CD14-positive monocyte (primary cell): ENCODE data around the gene TMEM87B. TPM values are rescaled to one million over a fixed set of nuclear protein-coding genes. Genes with fewer than 3 reads are reported as not detected.
"Not testable (repeated sequence)": the region's sequence is repeated elsewhere in the genome, so short reads cannot be mapped to it uniquely, and the experiment has no call there.

ENCODE experiments used
- DNase-seq, 3 donors: peaks; one replicate each; pipeline ENCODE4 v3.0.0-alpha.2; 2011 to 2022
- H2AFZ ChIP-seq: 2 replicates; pipeline ENCODE4 v1.6.0; 2012; ENCODE audit warnings: mild to moderate bottlenecking, low read depth, low read length, inconsistent platforms; ENCODE audit not compliant: insufficient read depth, poor library complexity, severe bottlenecking
- H3K27ac ChIP-seq, 2 donors: 1 replicate in 1 of 2; 2 replicates in 1 of 2; pipeline ENCODE4 v1.5.1; 2012 to 2013; ENCODE audit warnings: low read length in 2 of 2, control low read depth in 1 of 2, inconsistent platforms in 1 of 2, low read depth in 1 of 2, mild to moderate bottlenecking in 1 of 2
- H3K27me3 ChIP-seq, 2 donors: one replicate each; pipeline versions ENCODE4 v1.6.0 to v1.6.1; 2011 to 2013; ENCODE audit warnings: low read length in 2 of 2; ENCODE audit not compliant: control insufficient read depth in 2 of 2, insufficient read depth in 2 of 2
- H3K36me3 ChIP-seq, 2 donors: replicated peaks in 1 of 2; 1 replicate in 1 of 2; 2 replicates in 1 of 2; pipeline versions ENCODE4 v1.5.1 to v1.6.1; 2012 to 2013; ENCODE audit warnings: low read length in 2 of 2, control low read depth in 1 of 2, inconsistent platforms in 1 of 2, mild to moderate bottlenecking in 1 of 2; ENCODE audit not compliant: insufficient read depth in 2 of 2, control insufficient read depth in 1 of 2
- H3K4me1 ChIP-seq, 2 donors: 1 replicate in 1 of 2; 2 replicates in 1 of 2; pipeline versions ENCODE4 v1.5.1 to v1.6.1; 2012 to 2013; ENCODE audit warnings: low read length in 2 of 2, control low read depth in 1 of 2, inconsistent platforms in 1 of 2, mild to moderate bottlenecking in 1 of 2, moderate library complexity in 1 of 2; ENCODE audit not compliant: insufficient read depth in 2 of 2, control insufficient read depth in 1 of 2
- H3K4me2 ChIP-seq: replicated peaks from 2 replicates; pipeline ENCODE3; 2012; ENCODE audit warnings: low read length, moderate library complexity, mild to moderate bottlenecking; ENCODE audit not compliant: poor library complexity, severe bottlenecking; ENCODE audit errors: extremely low read depth
- H3K4me3 ChIP-seq, 3 experiments: fragments of 200-600 bp in 1 of 3; sonication (generic) in 1 of 3; replicated peaks in 1 of 3; 1 replicate in 2 of 3; 2 replicates in 1 of 3; pipeline ENCODE4 v1.5.1; 2011 to 2013; ENCODE audit warnings: low read length in 3 of 3, mild to moderate bottlenecking in 3 of 3, control low read depth in 2 of 3, low read depth in 2 of 3, inconsistent platforms in 1 of 3, moderate library complexity in 1 of 3
- H3K79me2 ChIP-seq: 2 replicates; pipeline ENCODE4 v1.6.0; 2012; ENCODE audit warnings: mild to moderate bottlenecking, control low read depth, inconsistent platforms, low read length, moderate library complexity; ENCODE audit not compliant: insufficient read depth
- H3K9ac ChIP-seq: 2 replicates; pipeline ENCODE4 v1.6.0; 2017; ENCODE audit warnings: low read length, mild to moderate bottlenecking; ENCODE audit not compliant: insufficient read depth, poor library complexity, severe bottlenecking
- H3K9me3 ChIP-seq, 2 donors: replicated peaks in 1 of 2; 1 replicate in 1 of 2; 2 replicates in 1 of 2; pipeline versions ENCODE4 v1.5.1 to v1.6.1; 2012 to 2013; ENCODE audit warnings: low read length in 2 of 2, control low read depth in 1 of 2; ENCODE audit not compliant: control insufficient read depth in 1 of 2, insufficient read depth in 1 of 2
- H4K20me1 ChIP-seq: 2 replicates; pipeline ENCODE4 v1.6.0; 2012; ENCODE audit warnings: mild to moderate bottlenecking, low read length, control low read depth, moderate library complexity; ENCODE audit not compliant: insufficient read depth
- H3K27ac Mint-ChIP-seq, 7 donors: one replicate each; pipeline ENCODE4 v1.8.0; 2020; ENCODE audit warnings: mild to moderate bottlenecking in 7 of 7, mixed read lengths in 7 of 7, moderate library complexity in 6 of 7, inconsistent platforms in 2 of 7
- H3K27me3 Mint-ChIP-seq, 3 donors: one replicate each; pipeline ENCODE4 v1.8.0; 2021 to 2022; ENCODE audit warnings: low read depth in 3 of 3, mild to moderate bottlenecking in 3 of 3, mixed read lengths in 3 of 3, moderate library complexity in 3 of 3, inconsistent platforms in 1 of 3
- H3K36me3 Mint-ChIP-seq, 2 donors: one replicate each; pipeline ENCODE4 v1.8.0; 2020; ENCODE audit warnings: mixed read lengths in 2 of 2, inconsistent platforms in 1 of 2, mild to moderate bottlenecking in 1 of 2
- H3K4me1 Mint-ChIP-seq: one replicate; pipeline ENCODE4 v1.8.0; 2020; ENCODE audit warnings: mild to moderate bottlenecking, mixed read lengths
- H3K4me3 Mint-ChIP-seq, 2 donors: one replicate each; pipeline ENCODE4 v1.8.0; 2020; ENCODE audit warnings: mild to moderate bottlenecking in 2 of 2, mixed read lengths in 2 of 2, moderate library complexity in 1 of 2
- H3K9me3 Mint-ChIP-seq, 7 donors: one replicate each; pipeline ENCODE4 v1.8.0; 2020 to 2022; ENCODE audit warnings: mixed read lengths in 7 of 7, mild to moderate bottlenecking in 6 of 7, moderate library complexity in 6 of 7, inconsistent platforms in 2 of 7
- WGBS: methylation state at CpG from one replicate; pipeline ENCODE4 v1.1.5; 2013; ENCODE audit warnings: missing lambda C conversion rate; ENCODE audit not compliant: insufficient coverage; 5-methylcytosine and 5-hydroxymethylcytosine counted together
- intact Hi-C, 2 donors: fragments of 100-400 bp; cut with micrococcal nuclease; formaldehyde crosslinking; loops; one replicate each; pipeline versions ENCODE4 v1.15.0 to v1.15.1; 2023
- polyA plus RNA-seq, 3 donors: library from polyadenylated mRNA; depleted of rRNA in 1 of 3; unstranded in 2 of 3; stranded (reverse) in 1 of 3; fragments of 300-500 nt in 2 of 3; fragments of >200 nt in 1 of 3; fragmentation: Illumina TruSeq in 2 of 3; gene quantifications; 1 replicate in 2 of 3; 2 replicates in 1 of 3; pipeline ENCODE4 v1.2.3, GENCODE V29; 2012 to 2021
- TF ChIP-seq, protein P1 (sequence below): fragments of 200-600 bp; IDR thresholded peaks from one replicate; pipeline ENCODE4 v1.8.0; 2022; ENCODE audit warnings: antibody characterized with exemption, mild to moderate bottlenecking

The TMEM87B gene
- polyA plus RNA-seq, 3 donors = 9.1 to 13.4 (median 11.4) TPM

DNA sequence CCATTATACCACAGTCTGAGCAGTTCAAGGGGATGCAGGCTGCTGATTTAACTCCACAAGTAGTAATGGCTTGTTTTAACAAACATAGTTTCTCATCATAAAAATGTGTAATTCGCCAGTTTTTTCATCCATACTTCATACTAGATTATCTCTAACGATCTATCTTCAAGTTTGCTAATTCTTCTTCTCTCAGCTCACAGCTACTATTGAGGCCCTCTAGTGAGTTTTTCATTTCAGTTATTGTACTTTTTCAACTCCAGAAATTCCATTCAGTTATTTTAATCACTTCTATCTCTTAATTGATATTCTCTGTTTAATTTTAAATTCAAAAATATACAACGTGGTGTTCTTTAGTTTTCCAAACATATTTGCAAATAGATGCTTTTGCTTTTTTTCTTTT, 20.1 kb upstream of the TMEM87B start:
- Histone ChIP-seq H3K79me2 (no peaks in the 10 kb centered on the region), H3K9me3 (no peaks in the 10 kb centered on the region), H3K27ac (no peak overlapping the region), H3K27me3 (no peaks in the 10 kb centered on the region), H3K4me2 (no peak overlapping the region), H3K4me1 (peaks cover 33 to 34% of the 10 kb centered on the region in 2 donors), H3K4me3 (no peak overlapping the region), H3K36me3 (no peaks in the 10 kb centered on the region), H4K20me1 (no peaks in the 10 kb centered on the region), H3K9ac (no peak overlapping the region), H2AFZ (no peak overlapping the region)
- no CpG with 5 or more reads among the region's 3 CpGs for WGBS
- no peak for DNase-seq
- Mint-ChIP-seq H3K27ac (no peak overlapping the region), H3K4me3 (no peak overlapping the region), H3K27me3 (peaks cover 0 to 3% (median 0%) of the 10 kb centered on the region in 3 donors), H3K9me3 (peaks cover 0 to 17% (median 2%) of the 10 kb centered on the region in 7 donors), H3K4me1 (peaks cover 29% of the 10 kb centered on the region), H3K36me3 (peaks cover 0 to 5% of the 10 kb centered on the region in 2 donors)
- intact Hi-C loops = no loop called here
- TF ChIP-seq, protein P1, sequence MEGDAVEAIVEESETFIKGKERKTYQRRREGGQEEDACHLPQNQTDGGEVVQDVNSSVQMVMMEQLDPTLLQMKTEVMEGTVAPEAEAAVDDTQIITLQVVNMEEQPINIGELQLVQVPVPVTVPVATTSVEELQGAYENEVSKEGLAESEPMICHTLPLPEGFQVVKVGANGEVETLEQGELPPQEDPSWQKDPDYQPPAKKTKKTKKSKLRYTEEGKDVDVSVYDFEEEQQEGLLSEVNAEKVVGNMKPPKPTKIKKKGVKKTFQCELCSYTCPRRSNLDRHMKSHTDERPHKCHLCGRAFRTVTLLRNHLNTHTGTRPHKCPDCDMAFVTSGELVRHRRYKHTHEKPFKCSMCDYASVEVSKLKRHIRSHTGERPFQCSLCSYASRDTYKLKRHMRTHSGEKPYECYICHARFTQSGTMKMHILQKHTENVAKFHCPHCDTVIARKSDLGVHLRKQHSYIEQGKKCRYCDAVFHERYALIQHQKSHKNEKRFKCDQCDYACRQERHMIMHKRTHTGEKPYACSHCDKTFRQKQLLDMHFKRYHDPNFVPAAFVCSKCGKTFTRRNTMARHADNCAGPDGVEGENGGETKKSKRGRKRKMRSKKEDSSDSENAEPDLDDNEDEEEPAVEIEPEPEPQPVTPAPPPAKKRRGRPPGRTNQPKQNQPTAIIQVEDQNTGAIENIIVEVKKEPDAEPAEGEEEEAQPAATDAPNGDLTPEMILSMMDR = no peak

DNA sequence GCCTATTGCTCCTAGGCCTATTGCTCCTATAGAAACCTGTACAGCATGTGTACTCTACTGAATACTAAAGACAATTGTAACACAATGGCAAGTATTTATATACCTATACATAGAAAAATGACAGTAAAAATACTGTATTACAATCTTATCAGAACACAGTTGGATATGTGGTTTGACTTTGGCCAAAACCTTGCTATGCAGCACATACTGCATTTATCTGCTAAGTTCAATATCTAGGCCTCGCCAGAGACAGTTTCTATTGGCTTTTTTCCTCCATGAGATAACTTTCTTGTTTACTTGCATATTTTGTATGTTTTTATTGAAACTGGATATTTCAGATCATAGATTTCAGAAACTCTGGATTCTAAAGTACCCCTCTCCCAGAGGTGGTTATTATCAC, 19.3 kb upstream of the TMEM87B start:
- H3K27me3 ChIP-seq = no peaks in the 10 kb centered on the region
- Mint-ChIP-seq H3K27me3 (peaks cover 0 to 3% (median 0%) of the 10 kb centered on the region in 3 donors), H3K4me3 (no peak overlapping the region), H3K27ac (no peak overlapping the region), H3K9me3 (peaks cover 0 to 17% (median 2%) of the 10 kb centered on the region in 7 donors), H3K36me3 (no peaks in the 10 kb centered on the region), H3K4me1 (peaks cover 29% of the 10 kb centered on the region)
- intact Hi-C loops = no loop called here
- TF ChIP-seq, protein P1 = no peak
- H3K36me3 ChIP-seq = no peaks in the 10 kb centered on the region
- H3K4me3 ChIP-seq = no peak overlapping the region
- H4K20me1 ChIP-seq = no peaks in the 10 kb centered on the region
- WGBS = no CpG with 5 or more reads among the region's 1 CpG
- no peak overlapping the region for H3K4me2 ChIP-seq
- peaks cover 33 to 34% of the 10 kb centered on the region in 2 donors for H3K4me1 ChIP-seq
- H2AFZ ChIP-seq = no peak overlapping the region
- H3K27ac ChIP-seq = no peak overlapping the region
- no peaks in the 10 kb centered on the region for H3K9me3 ChIP-seq
- H3K79me2 ChIP-seq = no peaks in the 10 kb centered on the region
- no peak overlapping the region for H3K9ac ChIP-seq
- no peak for DNase-seq

DNA sequence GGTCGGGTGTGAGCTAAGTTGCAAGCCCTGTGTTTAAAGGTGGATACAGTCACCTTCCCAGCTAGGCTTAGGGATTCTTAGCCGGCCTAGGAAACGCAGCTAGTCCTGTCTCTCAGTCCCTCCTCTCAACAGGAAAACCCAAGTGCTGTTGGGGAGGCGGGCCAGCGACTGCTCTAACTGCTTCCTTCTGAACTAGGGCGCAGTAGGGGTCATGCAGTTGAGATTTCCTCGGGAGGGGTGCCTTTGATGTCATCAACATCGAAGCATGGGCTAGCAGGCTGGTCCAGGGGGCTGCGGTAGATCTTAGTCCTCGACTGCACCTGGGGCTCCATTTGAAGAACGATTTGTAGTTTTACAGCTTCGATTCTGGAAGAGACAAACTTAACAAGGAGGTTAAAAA, 15.5 kb upstream of the TMEM87B start:
- H2AFZ ChIP-seq, intact Hi-C loops, DNase-seq, H3K27ac ChIP-seq, H3K79me2 ChIP-seq, H3K9me3 ChIP-seq, H3K4me1 Mint-ChIP-seq, H3K36me3 ChIP-seq, H3K4me1 ChIP-seq, H3K27me3 Mint-ChIP-seq, H3K27me3 ChIP-seq, H3K27ac Mint-ChIP-seq, H3K4me2 ChIP-seq, H3K4me3 ChIP-seq, H3K36me3 Mint-ChIP-seq, H4K20me1 ChIP-seq, H3K9ac ChIP-seq, H3K4me3 Mint-ChIP-seq: not testable (repeated sequence)
- peaks cover 0 to 19% (median 3%) of the 10 kb centered on the region in 7 donors for H3K9me3 Mint-ChIP-seq
- 99% methylated on average over 10 of the region's 12 CpGs for WGBS
